Ishikawa (cell line): Measurements from ENCODE around the gene NT5DC1.

Experiments used
- CEBPB ChIP-seq: IDR thresholded peaks from 2 replicates; pipeline ENCODE4 v1.6.1; 2012
- CREB1 ChIP-seq: IDR thresholded peaks from 2 replicates; pipeline ENCODE4 v1.6.1; 2012; ENCODE audit warnings: low read depth
- EGR1 ChIP-seq: IDR thresholded peaks from 2 replicates; pipeline ENCODE4 v1.6.1; 2012
- EP300 ChIP-seq: IDR thresholded peaks from 2 replicates; pipeline ENCODE4 v1.6.1; 2012; ENCODE audit warnings: borderline replicate concordance
- FOXM1 ChIP-seq: IDR thresholded peaks from 2 replicates; pipeline ENCODE4 v1.6.1; 2012; ENCODE audit warnings: low read depth, borderline replicate concordance
- NFIC ChIP-seq: IDR thresholded peaks from 2 replicates; pipeline ENCODE4 v1.6.1; 2012
- RAD21 ChIP-seq: IDR thresholded peaks from 2 replicates; pipeline ENCODE4 v1.6.1; 2012; ENCODE audit warnings: low read depth
- REST ChIP-seq: IDR thresholded peaks from 2 replicates; pipeline ENCODE4 v1.6.1; 2012; ENCODE audit warnings: low read depth, mild to moderate bottlenecking
- TAF1 ChIP-seq: IDR thresholded peaks from 2 replicates; pipeline ENCODE4 v1.6.1; 2012; ENCODE audit warnings: low read depth, mild to moderate bottlenecking
- TCF12 ChIP-seq: IDR thresholded peaks from 2 replicates; pipeline ENCODE4 v1.6.1; 2012; ENCODE audit warnings: low read depth
- TEAD4 ChIP-seq: IDR thresholded peaks from 2 replicates; pipeline ENCODE4 v1.6.1; 2012
- YY1 ChIP-seq: IDR thresholded peaks from 2 replicates; pipeline ENCODE4 v1.6.1; 2012; ENCODE audit warnings: low read depth
- ZBTB7A ChIP-seq: IDR thresholded peaks from 2 replicates; pipeline ENCODE4 v1.6.1; 2012; ENCODE audit warnings: low read depth
- TF ChIP-seq, protein P1 (sequence below): IDR thresholded peaks from 2 replicates; pipeline ENCODE4 v1.6.1; 2012
- TF ChIP-seq, protein P2 (sequence below): IDR thresholded peaks from 2 replicates; pipeline ENCODE4 v1.6.1; 2012

Gene NT5DC1

GRCh38 chr6:116191881-116192280 is 91.2 kb downstream of the NT5DC1 start:
- no peak for TF ChIP-seq RAD21
- no peak for TF ChIP-seq EP300
- TF ChIP-seq EGR1, result no peak
- TF ChIP-seq TEAD4, result no peak
- no peak for TF ChIP-seq CEBPB
- TF ChIP-seq ZBTB7A, result no peak
- TF ChIP-seq TAF1, result no peak
- TF ChIP-seq REST, result no peak
- TF ChIP-seq, protein P1, sequence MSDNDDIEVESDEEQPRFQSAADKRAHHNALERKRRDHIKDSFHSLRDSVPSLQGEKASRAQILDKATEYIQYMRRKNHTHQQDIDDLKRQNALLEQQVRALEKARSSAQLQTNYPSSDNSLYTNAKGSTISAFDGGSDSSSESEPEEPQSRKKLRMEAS, result no peak
- no peak for TF ChIP-seq YY1

- no peak for TF ChIP-seq CREB1
- TF ChIP-seq TEAD4, result no peak
- no peak for TF ChIP-seq FOXM1
- TF ChIP-seq NFIC, result no peak
Measured at GRCh38 chr6:116192786-116193185, 92.1 kb downstream of the NT5DC1 start.

DNA sequence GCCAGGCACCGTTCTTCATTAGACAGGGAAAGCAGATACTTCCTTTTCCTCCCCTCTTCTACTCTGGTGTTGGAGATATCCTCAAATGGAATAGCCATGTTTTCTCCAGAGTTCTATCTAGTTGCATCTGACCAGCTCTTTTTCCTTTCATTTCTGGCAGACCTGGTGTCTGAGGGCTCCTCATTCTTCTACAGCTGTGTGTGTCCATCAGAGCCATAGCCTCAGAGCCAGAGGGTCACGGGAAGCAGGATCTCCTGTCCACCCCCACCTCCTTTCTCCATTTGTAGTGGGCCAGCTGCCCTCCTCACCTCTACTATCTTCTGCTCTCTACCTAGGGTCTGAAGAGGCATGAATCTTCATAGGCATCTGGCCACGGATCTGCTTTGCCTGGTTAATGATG is 96.2 kb downstream of the NT5DC1 start:
- TF ChIP-seq CEBPB (no peak), FOXM1 (no peak), TCF12 (no peak), YY1 (no peak), EGR1 (no peak)
- TF ChIP-seq, protein P2, sequence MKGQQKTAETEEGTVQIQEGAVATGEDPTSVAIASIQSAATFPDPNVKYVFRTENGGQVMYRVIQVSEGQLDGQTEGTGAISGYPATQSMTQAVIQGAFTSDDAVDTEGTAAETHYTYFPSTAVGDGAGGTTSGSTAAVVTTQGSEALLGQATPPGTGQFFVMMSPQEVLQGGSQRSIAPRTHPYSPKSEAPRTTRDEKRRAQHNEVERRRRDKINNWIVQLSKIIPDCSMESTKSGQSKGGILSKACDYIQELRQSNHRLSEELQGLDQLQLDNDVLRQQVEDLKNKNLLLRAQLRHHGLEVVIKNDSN, result no peak

DNA sequence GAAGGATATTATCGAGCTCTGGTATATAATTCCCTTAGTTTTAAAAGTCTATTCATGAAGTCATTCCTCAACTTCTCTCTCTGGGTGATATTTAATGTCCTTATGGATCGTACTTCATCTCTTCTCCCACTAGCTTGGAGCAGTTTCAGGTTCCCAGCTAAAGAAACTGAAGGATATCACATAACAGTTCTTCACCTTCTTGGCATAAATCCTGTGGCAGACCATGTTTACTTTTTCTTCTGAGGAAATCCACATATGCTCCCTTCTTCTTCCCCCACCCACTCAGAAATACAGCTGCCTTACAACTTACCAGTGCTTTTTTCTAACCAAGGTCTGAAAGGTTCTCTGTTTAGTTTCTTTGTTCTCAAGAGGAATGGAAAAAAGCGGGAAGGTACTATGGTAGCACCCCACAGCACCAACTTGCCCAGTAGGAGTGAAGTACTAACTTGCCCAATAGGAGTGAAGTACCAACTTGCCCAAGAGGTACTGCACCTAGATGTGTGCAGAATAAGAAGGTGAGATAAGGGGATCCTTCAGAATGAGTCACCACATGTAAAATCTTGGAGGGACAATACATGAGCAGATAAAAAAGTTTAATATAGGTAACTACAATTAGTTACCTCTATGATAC is 100.1 kb downstream of the NT5DC1 start:
- TF ChIP-seq TAF1, result no peak

GRCh38 chr6:116201538-116201937 is 100.9 kb downstream of the NT5DC1 start:
- TF ChIP-seq, protein P1, result no peak
- TF ChIP-seq TEAD4 (no peak), EGR1 (no peak), NFIC (no peak), RAD21 (no peak), FOXM1 (no peak)

- TF ChIP-seq CREB1, result no peak
- TF ChIP-seq, protein P1, result no peak
- TF ChIP-seq CEBPB, result no peak
- no peak for TF ChIP-seq NFIC
- TF ChIP-seq FOXM1, result no peak
- TF ChIP-seq YY1, result no peak
- TF ChIP-seq EP300, result no peak
- TF ChIP-seq, protein P2, result no peak
- TF ChIP-seq EGR1, result no peak
- TF ChIP-seq ZBTB7A, result no peak
- TF ChIP-seq TCF12, result no peak
- no peak for TF ChIP-seq REST
- no peak for TF ChIP-seq RAD21
Measured at GRCh38 chr6:116205281-116205680, 104.6 kb downstream of the NT5DC1 start.

DNA sequence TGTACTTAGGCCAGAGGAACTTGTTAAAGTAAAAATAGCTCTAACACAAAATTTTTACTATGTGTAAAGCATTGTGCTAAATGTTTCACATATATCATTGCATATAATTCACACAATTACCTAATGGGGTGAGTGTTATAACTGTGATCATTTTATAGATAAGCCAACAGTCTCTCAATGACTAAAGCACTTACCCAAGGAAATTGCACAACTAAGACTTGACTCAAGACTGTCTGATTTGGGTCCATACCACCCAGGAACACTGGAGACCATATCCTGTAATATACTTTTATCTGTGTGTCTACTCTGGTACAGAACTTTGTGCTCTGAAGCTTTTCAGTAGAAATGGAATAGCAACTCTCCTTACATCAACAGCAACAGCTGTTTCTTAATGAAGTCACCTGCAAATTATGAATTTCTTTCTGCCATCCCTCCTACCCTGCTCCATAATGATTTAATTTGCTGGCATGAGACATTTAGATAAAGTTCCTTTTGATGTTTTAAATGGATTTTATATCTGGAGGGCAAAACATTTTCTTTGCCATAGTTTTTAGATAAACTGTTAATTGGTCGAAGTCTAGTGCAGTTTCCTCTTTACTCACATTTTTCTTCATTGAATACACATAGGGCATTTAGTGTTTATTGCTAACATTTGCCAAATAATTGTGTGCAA is 105.7 kb downstream of the NT5DC1 start:
- TF ChIP-seq TAF1, result no peak
- TF ChIP-seq RAD21, result no peak
- no peak for TF ChIP-seq TCF12
- no peak for TF ChIP-seq CREB1
- TF ChIP-seq EGR1, result no peak
- TF ChIP-seq, protein P2, result no peak
- no peak for TF ChIP-seq TEAD4
- no peak for TF ChIP-seq FOXM1
- TF ChIP-seq, protein P1, result no peak
- no peak for TF ChIP-seq NFIC
- no peak for TF ChIP-seq YY1
- TF ChIP-seq REST, result no peak
- no peak for TF ChIP-seq CEBPB
- no peak for TF ChIP-seq ZBTB7A
- TF ChIP-seq EP300, result no peak
